OCI-LY7 (cell line): Measurements from ENCODE around the gene ZDHHC9.

Experiments
- EZH2phosphoT487 ChIP-seq: fragments of 200-600 bp; sonication (generic); IDR thresholded peaks from 2 replicates; pipeline ENCODE4 v1.6.1; 2018; ENCODE audit warnings: low read depth, borderline replicate concordance, mild to moderate bottlenecking, mixed run types, antibody characterized with exemption, low read length, moderate library complexity, mixed read lengths
- TF ChIP-seq, protein P1 (sequence below): fragments of 200-600 bp; sonication (generic); conservative IDR thresholded peaks from 2 replicates; pipeline ENCODE4 v1.5.1; 2014; ENCODE audit warnings: mild to moderate bottlenecking, antibody characterized with exemption, low read length, moderate library complexity, mixed read lengths

GRCh38 chrX:129825746-129826505 lies 17.8 kb downstream of the ZDHHC9 start:
- TF ChIP-seq, protein P1, sequence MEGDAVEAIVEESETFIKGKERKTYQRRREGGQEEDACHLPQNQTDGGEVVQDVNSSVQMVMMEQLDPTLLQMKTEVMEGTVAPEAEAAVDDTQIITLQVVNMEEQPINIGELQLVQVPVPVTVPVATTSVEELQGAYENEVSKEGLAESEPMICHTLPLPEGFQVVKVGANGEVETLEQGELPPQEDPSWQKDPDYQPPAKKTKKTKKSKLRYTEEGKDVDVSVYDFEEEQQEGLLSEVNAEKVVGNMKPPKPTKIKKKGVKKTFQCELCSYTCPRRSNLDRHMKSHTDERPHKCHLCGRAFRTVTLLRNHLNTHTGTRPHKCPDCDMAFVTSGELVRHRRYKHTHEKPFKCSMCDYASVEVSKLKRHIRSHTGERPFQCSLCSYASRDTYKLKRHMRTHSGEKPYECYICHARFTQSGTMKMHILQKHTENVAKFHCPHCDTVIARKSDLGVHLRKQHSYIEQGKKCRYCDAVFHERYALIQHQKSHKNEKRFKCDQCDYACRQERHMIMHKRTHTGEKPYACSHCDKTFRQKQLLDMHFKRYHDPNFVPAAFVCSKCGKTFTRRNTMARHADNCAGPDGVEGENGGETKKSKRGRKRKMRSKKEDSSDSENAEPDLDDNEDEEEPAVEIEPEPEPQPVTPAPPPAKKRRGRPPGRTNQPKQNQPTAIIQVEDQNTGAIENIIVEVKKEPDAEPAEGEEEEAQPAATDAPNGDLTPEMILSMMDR: no peak
- TF ChIP-seq EZH2phosphoT487: no peak
